Ureter (tissue), 1 donor: Measurements from ENCODE around the gene PXDN. TPM values are rescaled to one million over a fixed set of nuclear protein-coding genes. Genes with fewer than 3 reads are reported as not detected.

Source experiments
- DNase-seq: peaks from one replicate; pipeline ENCODE4 v3.0.0-alpha.2; 2020; ENCODE audit warnings: low spot score
- total RNA-seq: library from RNA; stranded (reverse); gene quantifications from one replicate; pipeline ENCODE4 v1.2.4, GENCODE V29; 2023
- donor health status: DM: yes; HTN: yes; CAD: no.

Gene PXDN
- total RNA-seq, 1 donor from 2014 or later = 20.2 TPM

DNA sequence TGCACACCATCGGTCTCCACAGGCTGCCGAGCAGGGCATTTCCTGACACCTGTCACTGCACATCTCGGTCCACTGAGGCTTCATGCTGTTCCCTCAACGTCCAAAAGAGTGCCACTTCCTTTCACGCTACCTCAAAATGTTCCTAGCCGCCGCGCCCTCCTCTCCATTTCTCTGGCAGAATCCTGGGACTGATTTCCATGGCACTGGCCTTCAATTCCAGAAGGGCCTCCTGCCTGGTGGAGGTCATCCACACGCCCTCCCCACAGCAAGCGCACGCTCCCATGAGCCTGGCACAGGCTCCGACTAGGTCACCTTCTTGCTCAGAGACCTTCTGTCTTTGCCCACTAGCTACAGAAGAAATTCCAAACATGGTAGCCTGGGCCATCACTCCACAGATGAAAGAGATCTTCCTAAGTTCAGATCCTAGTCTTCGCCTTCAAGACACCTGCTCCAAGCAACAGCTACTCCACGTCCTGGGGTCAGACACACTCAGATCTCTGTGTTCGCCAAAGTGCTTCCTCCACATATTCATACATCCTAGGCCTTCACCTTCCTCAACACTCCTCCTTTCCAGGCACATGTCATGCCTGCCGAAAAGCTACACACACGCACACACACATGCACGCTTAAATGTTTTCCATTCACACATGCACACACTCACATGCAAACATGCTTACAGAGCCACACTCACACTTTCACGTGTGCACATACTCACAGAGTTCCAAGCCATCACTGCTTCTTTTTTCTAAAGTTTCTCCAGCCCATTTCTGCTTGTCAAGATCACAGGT lies 94.0 kb downstream of the PXDN start:
- no peak for DNase-seq

DNA sequence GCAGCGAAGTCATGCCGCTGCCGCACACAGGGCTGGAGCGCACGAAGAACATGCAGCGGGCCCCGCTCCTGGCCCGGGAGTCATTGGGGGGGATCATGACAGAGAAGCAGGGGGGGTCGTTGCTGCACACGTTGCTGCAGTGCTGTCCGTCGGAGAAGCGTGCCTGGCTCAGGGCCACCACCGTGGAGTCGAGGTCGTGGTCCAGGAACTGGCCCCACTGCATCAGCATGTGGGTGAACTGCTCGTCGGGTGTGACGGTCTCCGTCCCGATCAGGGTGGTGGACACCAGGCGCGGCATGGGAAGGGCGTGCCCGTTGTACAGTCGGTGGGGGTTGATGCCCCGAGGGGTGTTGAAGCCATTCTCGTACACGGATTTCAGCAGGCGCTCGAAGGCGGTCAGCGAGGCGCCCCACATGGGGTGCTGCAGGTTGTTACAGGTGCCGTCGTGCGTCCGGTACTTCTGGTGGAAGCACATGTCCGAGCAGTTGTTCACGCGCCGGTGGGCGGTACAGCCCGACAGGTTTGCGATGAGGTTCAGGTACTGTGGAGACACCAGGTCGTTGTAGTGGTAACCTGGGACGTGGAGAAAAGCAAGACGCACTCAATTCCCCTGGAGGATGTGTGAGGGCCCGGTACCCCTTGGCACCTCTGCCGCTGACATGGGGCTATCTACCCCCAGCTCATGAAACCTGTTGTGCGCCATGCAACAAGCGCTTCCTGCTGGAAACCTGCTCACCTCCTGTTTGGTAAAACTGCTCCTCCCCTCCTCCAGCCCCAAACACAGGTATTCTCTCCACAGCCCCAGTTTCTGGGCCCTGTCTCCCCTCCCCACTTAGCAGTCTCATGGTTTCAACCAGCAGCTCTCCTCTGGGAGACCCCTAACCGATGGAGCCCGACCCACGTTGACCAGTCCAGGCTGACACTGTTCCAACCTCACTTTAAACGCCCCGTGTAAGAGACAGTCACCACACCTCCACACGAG lies 94.9 kb downstream of the PXDN start:
- no peak for DNase-seq

DNA sequence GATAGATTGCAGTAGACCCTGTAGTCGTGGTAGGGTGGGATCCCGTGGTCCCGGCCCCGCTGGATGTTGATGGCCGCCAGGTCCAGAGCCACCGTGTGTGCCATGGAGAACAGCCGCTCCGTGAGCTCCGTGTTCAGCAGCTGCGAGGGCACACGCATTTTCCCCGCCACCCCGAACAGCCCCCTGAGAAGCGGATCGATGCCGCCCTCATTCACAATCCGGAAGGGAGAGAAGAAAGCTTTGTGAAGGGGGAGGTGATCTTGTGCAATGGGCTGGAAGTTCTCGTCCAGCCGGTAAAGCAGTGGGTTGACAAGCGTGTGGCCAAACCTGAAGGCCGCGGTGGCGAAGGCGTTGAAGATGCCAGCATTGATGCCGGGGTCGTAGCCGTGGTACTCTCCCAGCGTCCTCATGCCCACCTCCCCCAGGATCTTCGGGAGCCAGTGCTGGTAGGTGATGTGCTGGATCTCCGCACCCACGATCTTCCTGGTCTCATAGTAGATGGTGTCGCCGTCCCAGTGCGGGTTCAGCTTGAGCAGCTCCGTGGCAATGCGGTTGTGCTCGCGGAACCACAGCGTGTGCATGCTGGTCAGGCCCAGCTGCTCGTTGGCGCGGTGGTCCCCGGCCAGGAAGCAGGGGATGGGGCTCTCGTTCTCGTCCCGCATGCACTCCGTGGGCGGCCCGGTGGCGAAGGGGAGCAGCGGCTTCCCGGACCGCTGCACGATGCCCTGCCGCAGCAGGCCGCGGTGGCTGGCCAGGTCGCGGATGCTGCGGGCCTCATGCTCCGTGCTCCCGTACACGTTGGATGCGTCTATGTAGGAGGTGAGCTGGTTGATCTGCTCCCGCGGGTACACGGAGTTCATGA lies 95.8 kb downstream of the PXDN start:
- no peak for DNase-seq

DNA sequence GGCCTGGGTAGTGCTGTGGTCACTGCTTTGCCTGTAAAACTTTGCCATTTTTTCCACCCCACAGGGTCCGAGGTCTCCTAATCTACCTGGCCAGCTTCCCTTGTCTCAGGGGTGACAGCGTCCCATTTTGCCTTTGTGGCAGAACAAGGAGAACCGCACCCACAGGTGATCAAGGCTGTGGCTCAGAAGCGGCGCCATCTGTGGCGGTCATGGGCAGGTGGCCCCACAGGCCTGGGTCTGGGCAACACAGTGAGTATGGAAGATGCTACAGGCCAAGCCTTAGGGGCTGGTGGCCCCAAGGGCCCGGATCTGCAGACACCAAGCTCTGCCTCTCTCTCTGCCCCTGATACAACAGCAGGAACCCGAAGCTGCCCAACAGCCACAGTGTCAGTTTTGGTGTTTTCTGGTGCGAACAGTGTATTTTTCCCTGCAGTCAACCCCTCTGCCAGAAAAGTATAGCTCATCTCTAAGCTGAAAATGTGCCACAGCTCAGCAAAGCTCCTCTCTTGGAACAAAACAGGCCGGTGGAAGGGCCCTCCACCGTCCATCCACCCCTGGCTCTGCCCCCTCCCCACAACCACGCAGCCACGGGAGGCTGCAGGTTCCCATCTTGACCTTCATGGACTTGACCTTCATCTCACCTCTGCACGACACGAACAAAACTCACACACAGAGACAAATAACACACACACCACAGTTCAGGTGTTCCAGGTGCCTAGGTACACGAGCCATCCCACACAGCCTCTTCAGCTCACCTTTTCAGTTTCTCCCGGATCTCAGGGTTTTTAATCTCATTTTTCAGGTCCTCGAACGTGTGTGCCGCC lies 96.7 kb downstream of the PXDN start:
- no peak for DNase-seq

DNA sequence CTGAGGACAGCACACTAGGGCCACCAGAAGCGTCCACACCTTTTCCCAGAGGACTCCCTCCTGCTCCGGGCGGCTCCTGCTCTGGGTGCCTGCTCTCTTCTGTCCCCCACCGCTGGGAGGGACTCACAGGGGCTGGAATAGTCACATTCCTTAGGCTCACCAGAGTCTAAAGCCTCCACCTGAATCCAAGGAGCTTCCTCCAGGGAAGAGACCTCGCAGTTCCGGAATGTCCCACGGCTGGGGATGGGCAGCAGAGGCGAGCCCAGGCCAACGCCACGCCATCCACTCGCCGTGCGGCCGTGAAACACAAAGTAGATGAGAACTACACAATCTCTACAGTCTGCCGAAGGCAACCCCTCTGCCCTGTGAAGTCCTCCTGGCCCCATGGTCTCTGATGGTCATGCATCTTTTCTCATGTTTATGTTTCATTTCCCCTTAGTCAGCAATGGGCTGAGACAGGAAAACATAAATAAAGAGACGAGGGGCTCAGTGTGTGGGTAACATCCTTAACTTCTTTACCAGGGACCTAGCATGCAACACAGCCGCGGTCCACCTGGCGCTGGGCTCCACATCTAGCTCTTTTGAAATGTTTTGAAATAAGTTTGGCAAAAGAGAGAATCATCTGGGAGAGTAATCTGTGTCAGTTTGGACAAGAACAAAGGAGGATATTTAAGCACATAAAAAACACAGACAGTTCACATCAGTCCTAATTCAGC lies 98.4 kb downstream of the PXDN start:
- no peak for DNase-seq

DNA sequence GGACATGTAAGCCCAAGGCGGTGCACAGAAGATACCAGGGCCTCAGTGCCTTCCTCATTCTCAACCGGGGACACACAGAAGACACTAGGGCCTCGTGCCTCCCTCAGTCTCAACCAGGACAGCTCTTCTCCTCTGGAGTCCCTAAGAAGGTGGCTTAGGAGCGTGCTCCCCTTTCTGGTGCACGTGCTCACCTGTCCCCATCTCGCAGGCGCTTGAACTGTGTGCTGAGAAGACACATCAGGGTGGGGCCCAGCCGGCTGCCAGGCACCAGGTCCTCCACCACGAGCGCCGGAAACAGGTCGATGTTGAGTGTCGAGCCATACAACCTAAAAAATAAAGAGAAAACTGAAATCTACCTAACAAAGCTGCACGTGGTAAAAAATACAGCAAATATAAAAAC lies 99.9 kb downstream of the PXDN start:
- DNase-seq = no peak

DNA sequence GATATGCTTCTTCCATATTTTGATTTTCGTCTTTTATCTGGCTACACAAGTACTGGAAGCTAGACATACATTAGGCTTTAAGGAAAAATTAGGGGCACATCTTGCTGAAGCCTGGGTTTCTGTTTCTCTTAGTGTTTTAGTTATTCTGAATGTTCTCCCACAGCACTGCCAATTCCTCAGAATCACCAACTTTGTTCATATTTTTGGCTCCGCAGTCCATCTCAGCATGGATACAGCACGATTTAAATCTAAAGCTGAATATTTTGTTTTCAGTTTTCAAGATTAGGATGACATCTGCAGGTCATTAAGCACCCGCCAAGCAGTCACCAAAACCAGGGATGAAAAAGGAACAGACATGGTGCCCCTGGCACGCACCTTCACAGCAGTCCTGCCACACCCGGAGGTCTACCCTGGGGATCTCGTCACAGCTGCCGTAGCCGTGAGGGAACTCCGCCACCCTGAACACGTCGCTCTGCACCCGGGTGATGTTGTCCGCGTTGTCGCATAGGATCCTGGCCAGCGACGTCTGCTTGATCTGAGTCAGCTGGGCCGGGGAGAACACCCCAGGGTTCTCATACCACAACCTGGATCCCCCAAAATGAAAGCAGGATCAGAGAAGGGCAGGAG lies 101.2 kb downstream of the PXDN start:
- DNase-seq = no peak

DNA sequence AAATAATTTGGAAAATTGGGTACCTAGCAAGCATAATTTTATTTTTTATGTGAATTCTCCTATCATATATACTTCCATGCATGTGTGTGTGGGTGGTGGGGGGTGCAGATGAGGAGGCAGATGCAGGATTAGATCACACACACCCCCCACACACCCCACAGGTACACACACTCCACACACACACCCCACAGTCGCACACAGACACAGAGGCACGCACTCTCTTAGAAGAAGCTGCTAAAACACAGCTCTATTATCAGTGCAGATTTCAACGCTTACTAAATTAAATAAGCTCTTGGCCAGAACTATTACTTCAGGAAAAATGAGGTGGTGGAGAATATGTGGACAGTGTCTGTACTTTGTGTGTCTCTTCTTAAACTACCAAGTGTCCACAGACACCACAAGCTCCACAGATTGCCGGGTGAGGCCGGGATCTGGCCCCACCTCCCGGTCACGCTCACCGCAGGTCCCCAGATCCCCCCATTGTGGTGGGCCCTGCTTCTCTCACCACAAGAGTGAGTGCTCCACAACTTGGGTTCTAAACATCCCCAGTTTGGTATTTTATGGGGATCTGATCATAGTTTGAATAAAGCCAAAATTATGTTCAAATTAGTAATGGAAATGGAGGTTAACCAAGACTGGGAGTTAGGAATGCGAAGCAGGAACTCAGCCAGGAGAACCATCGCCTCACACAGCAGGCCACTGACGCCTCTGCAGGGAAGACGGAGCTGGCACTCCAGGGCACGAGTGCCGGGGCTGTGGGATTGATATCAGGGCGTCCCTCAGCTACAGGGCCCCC lies 102.1 kb downstream of the PXDN start:
- no peak for DNase-seq

DNA sequence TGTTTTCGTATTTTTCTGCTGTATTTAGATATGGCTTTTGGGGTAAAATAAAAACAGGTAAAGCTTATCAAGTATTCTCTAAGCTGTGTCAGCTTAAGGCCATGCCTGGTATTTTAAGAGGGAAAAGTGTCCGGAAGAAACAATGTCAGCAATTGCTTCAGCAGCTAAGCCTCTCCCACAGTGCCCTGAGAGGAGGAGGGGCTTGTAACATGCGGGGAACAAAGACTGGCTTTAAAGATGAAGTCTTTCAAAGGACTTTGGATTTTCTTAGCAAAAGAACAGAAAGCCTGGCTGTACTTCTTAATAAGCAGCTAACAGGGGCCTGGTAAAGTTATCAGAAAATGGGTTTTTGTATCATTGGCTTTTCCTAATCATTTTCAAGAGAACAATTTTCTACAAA lies 102.8 kb downstream of the PXDN start:
- no peak for DNase-seq

DNA sequence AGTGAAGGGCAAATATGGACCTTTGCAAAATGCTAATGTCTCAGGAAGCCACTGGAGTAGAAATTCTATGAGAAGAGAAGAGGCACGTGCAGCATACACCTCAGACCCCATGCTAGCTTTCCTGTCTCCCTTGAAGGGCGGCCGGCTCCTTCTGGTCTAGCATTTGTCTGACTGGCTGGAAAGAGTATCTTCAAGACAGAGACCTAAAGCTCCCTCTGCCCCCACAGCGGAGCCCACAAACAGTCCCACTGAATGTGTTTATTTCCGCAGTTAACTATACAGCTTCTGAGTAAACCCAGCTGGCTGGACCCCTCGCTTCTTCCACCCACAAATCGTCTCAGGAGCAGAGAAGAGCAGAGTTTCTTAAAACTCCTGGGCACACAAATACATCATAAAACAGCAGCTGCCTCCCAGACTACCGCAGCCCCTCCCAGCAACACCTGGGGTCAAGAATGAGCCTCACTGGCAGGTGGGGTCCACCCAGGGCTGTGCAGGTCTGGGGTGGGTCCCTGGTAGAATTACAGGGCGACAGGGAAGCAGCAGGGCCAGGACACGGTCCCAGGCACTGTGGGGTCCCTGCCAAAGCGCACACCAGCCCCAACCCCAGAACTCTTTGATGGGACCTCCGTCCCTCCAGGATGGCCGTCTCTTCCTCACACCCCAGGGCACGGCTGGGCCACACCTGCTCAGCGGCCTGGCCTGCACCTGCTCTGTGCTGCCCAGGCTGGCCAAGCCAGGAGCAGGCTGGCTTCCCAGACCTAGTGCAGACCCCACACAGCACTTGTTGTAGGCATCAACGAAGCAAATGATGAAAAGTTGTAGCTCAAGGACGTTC lies 103.8 kb downstream of the PXDN start:
- DNase-seq = no peak

DNA sequence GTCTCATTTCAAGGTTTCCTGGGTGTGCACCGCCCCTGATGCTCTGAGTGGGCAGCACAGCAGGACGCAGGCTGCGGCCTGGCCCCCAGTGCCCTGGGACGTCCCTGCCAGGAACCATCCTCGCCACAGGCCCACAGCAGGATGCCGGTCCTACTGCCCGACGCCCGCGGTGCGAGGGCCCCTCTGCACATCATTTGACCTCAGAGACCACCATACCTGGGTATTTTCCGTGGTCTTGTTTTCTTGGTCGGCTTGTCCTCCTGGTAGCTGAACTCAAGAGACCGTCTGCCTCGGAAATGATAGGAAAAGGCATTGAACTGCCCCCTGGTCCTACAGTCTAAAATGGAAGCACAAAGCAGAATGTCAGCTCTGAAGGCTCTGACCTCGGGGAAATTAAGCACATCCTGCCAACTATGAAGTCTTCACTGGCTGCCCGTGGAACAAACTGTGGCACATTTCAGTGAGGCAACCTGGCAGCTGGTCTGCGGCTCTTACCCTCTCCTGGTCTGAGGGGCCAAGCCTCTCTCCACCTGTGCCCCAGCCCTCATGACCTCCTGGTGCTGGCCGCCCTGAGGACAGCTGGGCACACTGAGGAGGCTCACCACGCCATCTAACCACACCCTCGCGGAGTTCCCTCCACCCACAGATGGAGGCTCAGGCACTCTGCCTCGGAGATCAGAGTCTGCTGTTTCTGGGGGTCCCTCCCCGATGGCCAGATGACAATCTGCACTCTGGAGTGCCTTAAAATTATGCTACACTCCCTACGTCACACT lies 105.0 kb downstream of the PXDN start:
- no peak for DNase-seq

DNA sequence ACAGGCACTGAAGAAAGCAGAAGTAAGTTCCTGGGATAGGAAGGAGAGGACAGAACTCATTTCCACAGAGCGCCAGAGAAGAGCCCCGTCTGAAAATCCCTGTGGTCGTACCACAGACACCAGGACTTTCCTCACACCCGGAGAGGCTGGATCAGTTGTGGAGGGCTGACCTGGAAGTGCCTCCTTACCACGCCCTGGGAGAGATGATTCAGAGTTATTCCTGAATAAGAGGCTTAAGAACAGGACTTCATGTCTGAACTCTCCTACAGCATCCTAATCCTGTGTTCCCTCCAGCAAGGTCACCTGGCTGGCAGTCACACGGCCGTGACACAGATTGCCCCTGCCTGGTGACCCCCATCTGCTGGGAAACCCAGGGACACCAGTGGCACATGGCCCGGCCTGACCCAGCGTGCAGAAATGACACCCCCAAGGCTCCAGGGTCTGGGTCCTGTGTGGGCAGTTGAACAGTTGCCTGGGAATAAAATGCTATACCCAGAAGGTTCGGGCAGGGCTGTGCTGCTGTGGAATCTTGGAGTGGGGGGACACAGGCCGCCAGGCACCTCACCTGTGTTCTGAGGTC lies 105.9 kb downstream of the PXDN start:
- DNase-seq = no peak

DNA sequence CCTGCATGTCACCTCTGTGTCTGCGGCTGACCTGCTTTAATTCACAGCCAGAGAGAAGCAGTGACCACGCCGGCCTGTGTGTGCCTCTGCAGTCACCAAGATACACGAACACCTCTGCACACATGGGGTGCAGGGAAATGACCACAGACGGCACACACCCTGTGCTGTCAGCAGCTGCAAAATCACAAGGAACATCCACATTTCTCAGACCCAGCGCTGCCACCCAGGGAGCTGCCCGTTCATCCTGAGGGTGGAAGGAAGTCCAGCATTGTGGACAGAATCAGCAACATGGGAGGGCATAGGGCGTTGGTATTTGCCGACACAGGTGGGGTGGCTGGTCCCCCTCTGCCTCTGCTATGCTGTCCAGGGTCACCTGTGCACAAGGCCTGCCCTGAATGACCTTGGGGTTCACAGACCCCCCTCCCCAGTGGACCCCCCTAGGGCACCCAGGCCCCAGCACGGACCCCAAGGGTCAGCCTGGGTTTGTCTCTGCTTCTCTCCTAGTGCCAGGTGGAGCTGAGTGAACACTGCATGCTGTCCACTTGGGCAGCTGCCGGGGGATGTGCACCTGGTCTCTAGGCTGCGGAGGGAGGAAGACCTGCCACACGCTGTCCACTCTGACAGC lies 107.4 kb downstream of the PXDN start:
- DNase-seq = no peak

DNA sequence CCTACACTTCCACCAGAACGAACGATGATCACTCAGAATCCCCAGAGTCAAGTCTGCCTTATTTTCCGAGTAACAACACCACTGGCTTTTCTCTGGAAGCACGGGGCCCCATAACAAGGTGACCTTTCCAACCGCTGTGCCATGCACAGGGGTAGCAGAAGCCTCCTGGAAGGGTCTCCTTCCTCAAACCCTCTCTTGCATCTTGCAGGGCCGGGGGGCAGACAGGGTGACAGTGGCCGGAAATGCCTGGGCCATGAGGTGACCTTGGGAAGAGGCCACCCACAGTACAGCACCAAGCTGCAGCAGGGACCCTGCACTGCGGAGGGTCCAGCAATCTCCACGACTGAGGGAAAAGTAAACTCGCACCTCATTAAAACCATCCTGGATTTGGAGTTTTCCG lies 108.5 kb downstream of the PXDN start:
- DNase-seq = no peak

DNA sequence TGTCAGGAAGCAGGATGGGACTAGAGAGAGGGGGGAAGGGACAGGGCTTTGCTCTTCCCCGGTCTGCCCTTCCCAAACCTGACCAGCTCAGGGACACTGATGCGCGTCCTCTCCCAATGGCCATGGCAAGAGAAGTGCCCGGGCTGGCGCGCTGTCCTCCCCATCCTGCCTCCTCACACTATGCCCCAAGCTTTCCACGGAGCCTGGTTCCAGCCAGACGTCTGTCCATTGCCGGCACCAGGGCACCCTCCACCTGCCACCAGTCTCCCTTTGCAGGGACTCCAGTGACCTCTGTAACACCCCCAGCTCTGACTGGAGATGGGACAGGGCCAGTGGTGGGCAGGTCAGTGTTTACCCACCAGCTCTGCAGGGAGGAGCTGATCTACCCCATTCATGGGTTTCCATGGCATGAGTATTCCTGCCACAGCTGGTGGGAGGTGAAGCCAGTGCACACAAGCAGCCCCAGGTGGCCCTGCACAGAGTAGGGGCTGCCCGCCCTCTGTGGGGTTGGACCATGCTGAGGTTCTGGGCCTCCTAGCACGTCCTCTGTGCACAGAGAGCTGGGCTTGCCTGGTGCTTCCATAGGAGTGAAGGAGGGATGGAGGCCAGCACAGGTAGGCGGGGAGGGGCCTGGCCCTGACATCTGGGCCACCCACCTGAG lies 109.5 kb downstream of the PXDN start:
- DNase-seq = no peak
